HEK293 (cell line): ENCODE data around the gene RPP25L.

Experiments
- CTCF ChIA-PET: fragments of 350-600 bp; formaldehyde crosslinking; extraction: SDS; loops from one replicate; lab custom pipeline; 2021; ENCODE audit warnings: antibody characterized with exemption; lab: Yijun Ruan, JAX
- POLR2A ChIA-PET: fragments of 300-600 bp; formaldehyde crosslinking; extraction: SDS; loops from one replicate; lab custom pipeline; 2020; ENCODE audit warnings: antibody characterized with exemption, inconsistent platforms; lab: Yijun Ruan, JAX
- H3K27ac ChIP-seq: fragments of 200-500 bp; sonication (Bioruptor generic); 2 replicates; pipeline ENCODE4 v1.5.1; 2014; ENCODE audit warnings: low read depth, low read length, control low read depth, inconsistent platforms; ENCODE audit errors: extremely low read depth
- H3K36me3 ChIP-seq, 2 experiments: fragments of 200-500 bp in 1 of 2; sonication (Bioruptor generic) in 1 of 2; 1 replicate in 1 of 2; 2 replicates in 1 of 2; pipeline ENCODE4 v1.5.1; 2014 to 2017; ENCODE audit warnings: inconsistent platforms in 2 of 2, low read length in 2 of 2; ENCODE audit not compliant: control insufficient read depth in 2 of 2, insufficient read depth in 1 of 2
- H3K4me1 ChIP-seq: fragments of 200-500 bp; sonication (Bioruptor generic); 2 replicates; pipeline ENCODE4 v1.5.1; 2014; ENCODE audit warnings: mild to moderate bottlenecking, low read length, inconsistent platforms; ENCODE audit not compliant: control insufficient read depth, insufficient read depth
- H3K4me3 ChIP-seq: 2 replicates; pipeline ENCODE4 v1.5.1; 2011; ENCODE audit warnings: low read depth, mild to moderate bottlenecking, control low read depth, low read length, moderate library complexity
- H3K9me3 ChIP-seq: fragments of 200-500 bp; sonication (Bioruptor generic); 2 replicates; pipeline ENCODE4 v1.5.1; 2014; ENCODE audit warnings: low read depth, low read length, inconsistent platforms; ENCODE audit not compliant: control insufficient read depth, insufficient read depth
- KLF8 ChIP-seq: fragments of 450-650 bp; formaldehyde crosslinking; IDR thresholded peaks from 2 replicates; pipeline ENCODE4 v1.5.1; 2016; ENCODE audit warnings: missing biosample characterization, missing genetic modification characterization
- KLF9 ChIP-seq: fragments of 450-650 bp; formaldehyde crosslinking; IDR thresholded peaks from 2 replicates; pipeline ENCODE4 v1.5.1; 2016; ENCODE audit warnings: missing biosample characterization, missing genetic modification characterization, low read depth
- TCF7L2 ChIP-seq: IDR thresholded peaks from 2 replicates; pipeline ENCODE4 v1.6.1; 2011; ENCODE audit warnings: low read depth, mild to moderate bottlenecking, inconsistent platforms, low read length, moderate library complexity, borderline replicate concordance
- ZBTB21 ChIP-seq: fragments of 450-650 bp; formaldehyde crosslinking; IDR thresholded peaks from 2 replicates; pipeline ENCODE4 v1.5.1; 2017; ENCODE audit warnings: missing biosample characterization, missing genetic modification characterization
- ZNF175 ChIP-seq: fragments of 450-650 bp; formaldehyde crosslinking; IDR thresholded peaks from 2 replicates; pipeline ENCODE4 v1.5.1; 2016; ENCODE audit warnings: missing biosample characterization, missing genetic modification characterization
- ZNF211 ChIP-seq: fragments of 450-650 bp; formaldehyde crosslinking; IDR thresholded peaks from 2 replicates; pipeline ENCODE4 v1.5.1; 2016; ENCODE audit warnings: low read depth, missing biosample characterization, missing genetic modification characterization
- ZNF223 ChIP-seq: fragments of 450-650 bp; formaldehyde crosslinking; IDR thresholded peaks from 2 replicates; pipeline ENCODE4 v1.5.1; 2016; ENCODE audit warnings: missing biosample characterization, missing genetic modification characterization
- ZNF324 ChIP-seq: fragments of 450-650 bp; formaldehyde crosslinking; IDR thresholded peaks from 2 replicates; pipeline ENCODE4 v1.5.1; 2016; ENCODE audit warnings: missing biosample characterization, missing genetic modification characterization
- ZNF335 ChIP-seq: fragments of 450-650 bp; formaldehyde crosslinking; conservative IDR thresholded peaks from 2 replicates; pipeline ENCODE4 v1.5.1; 2016; ENCODE audit warnings: missing biosample characterization, missing genetic modification characterization
- ZNF366 ChIP-seq: fragments of 450-650 bp; formaldehyde crosslinking; conservative IDR thresholded peaks from 2 replicates; pipeline ENCODE4 v1.5.1; 2016; ENCODE audit warnings: missing biosample characterization, missing genetic modification characterization
- ZNF404 ChIP-seq: fragments of 450-650 bp; formaldehyde crosslinking; IDR thresholded peaks from 2 replicates; pipeline ENCODE4 v1.5.1; 2017; ENCODE audit warnings: missing biosample characterization, missing genetic modification characterization
- ZNF521 ChIP-seq: fragments of 450-650 bp; formaldehyde crosslinking; IDR thresholded peaks from 2 replicates; pipeline ENCODE4 v1.5.1; 2017; ENCODE audit warnings: missing biosample characterization, mild to moderate bottlenecking, missing genetic modification characterization
- ZNF529 ChIP-seq: fragments of 450-650 bp; formaldehyde crosslinking; IDR thresholded peaks from 2 replicates; pipeline ENCODE4 v1.5.1; 2017; ENCODE audit warnings: missing genetic modification characterization, missing biosample characterization; ENCODE audit not compliant: insufficient replicate concordance
- ZNF549 ChIP-seq: fragments of 450-650 bp; IDR thresholded peaks from 2 replicates; pipeline ENCODE4 v1.5.1; 2018; ENCODE audit warnings: missing biosample characterization, missing genetic modification characterization, mild to moderate bottlenecking, inconsistent platforms, moderate library complexity
- ZNF560 ChIP-seq: fragments of 450-650 bp; formaldehyde crosslinking; IDR thresholded peaks from 2 replicates; pipeline ENCODE4 v1.5.1; 2017; ENCODE audit warnings: missing biosample characterization, missing genetic modification characterization, borderline replicate concordance
- ZNF600 ChIP-seq: fragments of 450-650 bp; formaldehyde crosslinking; IDR thresholded peaks from 2 replicates; pipeline ENCODE4 v1.5.1; 2016; ENCODE audit warnings: missing biosample characterization, missing genetic modification characterization
- ZNF629 ChIP-seq: fragments of 450-650 bp; formaldehyde crosslinking; IDR thresholded peaks from 2 replicates; pipeline ENCODE4 v1.5.1; 2017; ENCODE audit warnings: missing biosample characterization, missing genetic modification characterization
- ZNF791 ChIP-seq: fragments of 450-650 bp; formaldehyde crosslinking; IDR thresholded peaks from 2 replicates; pipeline ENCODE4 v1.5.1; 2016; ENCODE audit warnings: missing biosample characterization, missing genetic modification characterization
- TF ChIP-seq, protein P1 (sequence below): IDR thresholded peaks from 2 replicates; pipeline ENCODE4 v1.6.1; 2011; ENCODE audit warnings: mild to moderate bottlenecking, low read depth, low read length, borderline replicate concordance
- TF ChIP-seq, protein P2 (sequence below): fragments of 450-650 bp; formaldehyde crosslinking; IDR thresholded peaks from 2 replicates; pipeline ENCODE4 v1.5.1; 2017; ENCODE audit warnings: missing biosample characterization, missing genetic modification characterization
- TF ChIP-seq, protein P3 (sequence below): fragments of 450-650 bp; formaldehyde crosslinking; IDR thresholded peaks from 2 replicates; pipeline ENCODE4 v1.5.1; 2016; ENCODE audit warnings: missing biosample characterization, missing genetic modification characterization

The RPP25L gene

DNA sequence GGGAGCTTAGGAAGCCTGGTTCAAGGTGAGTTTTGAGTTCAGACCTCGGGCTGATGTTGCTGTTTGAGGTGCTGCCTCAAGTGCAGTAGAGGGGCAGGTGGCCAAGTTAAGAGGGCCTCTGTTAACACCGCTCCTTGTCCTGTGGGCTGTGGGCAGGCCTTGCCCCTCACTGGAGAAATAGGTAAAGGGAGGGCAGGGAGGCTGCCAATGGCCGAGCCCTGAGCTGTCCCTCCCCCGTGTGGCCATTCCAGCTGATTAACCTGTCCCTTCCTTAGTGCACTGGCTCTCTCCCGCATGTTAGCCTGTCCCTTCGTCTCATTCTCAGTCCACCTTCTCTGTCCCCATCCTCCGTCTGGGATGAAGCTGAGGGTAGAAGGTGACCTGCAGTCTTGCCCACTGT is 43.8 kb downstream of the RPP25L start (continued):
- no peak for TF ChIP-seq ZNF560
- no peak for TF ChIP-seq ZNF366 (tag by site-specific recombination)
- TF ChIP-seq ZNF211 (tag by site-specific recombination) = no peak
- TF ChIP-seq, all 188 proteins: peak for 0

DNA sequence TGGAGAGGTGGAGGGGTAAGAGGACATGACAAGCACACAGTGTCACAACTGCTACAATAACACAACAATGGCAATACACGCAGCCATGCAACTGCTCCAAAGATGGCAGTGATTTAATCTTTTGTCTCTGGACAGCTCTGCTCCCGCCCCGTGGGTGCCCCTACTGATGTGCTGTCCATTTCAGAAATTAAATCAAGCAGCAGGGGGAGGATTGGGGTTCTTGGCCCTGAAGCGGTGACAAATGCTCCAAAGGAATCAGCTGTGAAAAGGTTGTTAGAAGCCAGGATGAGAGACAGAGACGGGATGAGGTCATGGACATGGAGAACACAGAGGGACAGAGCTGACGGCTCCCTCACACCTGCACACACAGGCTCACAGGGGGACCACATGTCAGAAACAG is 44.9 kb downstream of the RPP25L start:
- TF ChIP-seq ZNF791 (tag by site-specific recombination) (no peak), ZNF223 (tag by site-specific recombination) (no peak), ZNF600 (no peak)
- TF ChIP-seq, protein P1, sequence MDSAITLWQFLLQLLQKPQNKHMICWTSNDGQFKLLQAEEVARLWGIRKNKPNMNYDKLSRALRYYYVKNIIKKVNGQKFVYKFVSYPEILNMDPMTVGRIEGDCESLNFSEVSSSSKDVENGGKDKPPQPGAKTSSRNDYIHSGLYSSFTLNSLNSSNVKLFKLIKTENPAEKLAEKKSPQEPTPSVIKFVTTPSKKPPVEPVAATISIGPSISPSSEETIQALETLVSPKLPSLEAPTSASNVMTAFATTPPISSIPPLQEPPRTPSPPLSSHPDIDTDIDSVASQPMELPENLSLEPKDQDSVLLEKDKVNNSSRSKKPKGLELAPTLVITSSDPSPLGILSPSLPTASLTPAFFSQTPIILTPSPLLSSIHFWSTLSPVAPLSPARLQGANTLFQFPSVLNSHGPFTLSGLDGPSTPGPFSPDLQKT = no peak
- CTCF ChIA-PET = interaction anchor here (1.0 kb wide), 1 partner anchor 9 kb away, joined by 3 read pairs; no protein-coding TSS in a partner anchor

DNA sequence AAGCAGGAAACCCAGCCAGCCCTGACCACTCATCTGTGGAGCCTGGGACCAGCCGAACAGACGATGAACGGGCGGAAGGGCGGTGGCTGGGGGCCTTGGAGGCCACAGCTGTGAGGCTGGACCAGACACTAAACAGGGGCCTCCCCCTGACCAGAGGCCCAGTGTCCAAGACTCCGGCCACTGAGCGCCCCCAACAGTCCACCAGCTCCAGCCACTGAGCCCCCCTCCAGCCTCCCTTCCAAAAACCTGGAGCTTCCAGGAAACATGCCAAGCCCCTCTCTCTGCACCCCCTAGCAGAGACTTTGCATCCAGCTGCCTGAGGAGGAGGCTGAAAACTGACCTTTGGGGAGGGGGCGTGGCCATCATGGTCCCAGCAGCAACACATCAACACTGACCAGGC is 45.6 kb downstream of the RPP25L start:
- Histone ChIP-seq H3K36me3 (no peaks in the 10 kb centered on the region), H3K27ac (no peak overlapping the region), H3K4me1 (no peaks in the 10 kb centered on the region), H3K4me3 (no peak overlapping the region), H3K9me3 (no peaks in the 10 kb centered on the region)
- POLR2A ChIA-PET = no interaction called here
- CTCF ChIA-PET = interaction anchor here (0.7 to 1.0 kb wide), 2 partner anchors 10 to 14 kb away, joined by 3 read pairs; no protein-coding TSS in a partner anchor
- TF ChIP-seq ZNF549 (tag by site-specific recombination) (no peak), KLF9 (tag by site-specific recombination) (0 out of 2 replicates have a peak, but pooled peaks have one; percentile 30)
- TF ChIP-seq, protein P2, sequence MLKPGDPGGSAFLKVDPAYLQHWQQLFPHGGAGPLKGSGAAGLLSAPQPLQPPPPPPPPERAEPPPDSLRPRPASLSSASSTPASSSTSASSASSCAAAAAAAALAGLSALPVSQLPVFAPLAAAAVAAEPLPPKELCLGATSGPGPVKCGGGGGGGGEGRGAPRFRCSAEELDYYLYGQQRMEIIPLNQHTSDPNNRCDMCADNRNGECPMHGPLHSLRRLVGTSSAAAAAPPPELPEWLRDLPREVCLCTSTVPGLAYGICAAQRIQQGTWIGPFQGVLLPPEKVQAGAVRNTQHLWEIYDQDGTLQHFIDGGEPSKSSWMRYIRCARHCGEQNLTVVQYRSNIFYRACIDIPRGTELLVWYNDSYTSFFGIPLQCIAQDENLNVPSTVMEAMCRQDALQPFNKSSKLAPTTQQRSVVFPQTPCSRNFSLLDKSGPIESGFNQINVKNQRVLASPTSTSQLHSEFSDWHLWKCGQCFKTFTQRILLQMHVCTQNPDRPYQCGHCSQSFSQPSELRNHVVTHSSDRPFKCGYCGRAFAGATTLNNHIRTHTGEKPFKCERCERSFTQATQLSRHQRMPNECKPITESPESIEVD = no peak

More for the DNA sequence above, 44.9 kb downstream of the RPP25L start:
- Histone ChIP-seq H3K4me1 (no peaks in the 10 kb centered on the region), H3K9me3 (no peaks in the 10 kb centered on the region), H3K27ac (no peak overlapping the region), H3K4me3 (no peak overlapping the region), H3K36me3 (no peaks in the 10 kb centered on the region)
- POLR2A ChIA-PET = no interaction called here

DNA sequence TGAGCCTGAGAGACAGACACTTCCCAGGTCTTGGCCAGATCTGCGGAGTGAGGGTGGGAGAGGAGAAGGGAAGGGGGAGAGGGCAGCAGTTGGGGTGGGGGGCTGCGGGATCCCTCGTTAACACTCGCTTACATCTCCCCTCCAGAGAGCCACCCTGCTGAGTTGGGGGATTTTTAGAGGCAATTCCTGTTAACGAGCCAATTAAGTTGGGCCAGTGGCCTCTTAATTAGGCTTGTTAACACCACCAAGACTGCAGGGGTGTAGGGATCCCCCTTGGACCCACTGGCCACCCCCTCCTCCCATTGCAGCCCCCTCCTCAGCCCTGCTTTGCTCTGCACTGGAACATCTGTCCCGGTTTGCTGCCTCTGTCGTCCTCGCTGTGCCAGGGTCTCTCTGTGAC is 46.0 kb downstream of the RPP25L start:
- CTCF ChIA-PET = no interaction called here
- H3K4me3 ChIP-seq = no peak overlapping the region
- no peak overlapping the region for H3K27ac ChIP-seq
- POLR2A ChIA-PET = no interaction called here
- H3K36me3 ChIP-seq = no peaks in the 10 kb centered on the region
- no peaks in the 10 kb centered on the region for H3K9me3 ChIP-seq
- H3K4me1 ChIP-seq = no peaks in the 10 kb centered on the region
- TF ChIP-seq ZNF404 (no peak), ZNF529 (tag by site-specific recombination) (no peak), ZNF211 (tag by site-specific recombination) (no peak), ZNF521 (tag by site-specific recombination) (no peak), ZNF175 (tag by site-specific recombination) (no peak), TCF7L2 (no peak), ZNF335 (tag by site-specific recombination) (no peak), ZNF629 (tag by site-specific recombination) (no peak), ZNF324 (tag by site-specific recombination) (no peak), ZBTB21 (no peak), KLF8 (tag by site-specific recombination) (no peak)
- TF ChIP-seq, protein P3, sequence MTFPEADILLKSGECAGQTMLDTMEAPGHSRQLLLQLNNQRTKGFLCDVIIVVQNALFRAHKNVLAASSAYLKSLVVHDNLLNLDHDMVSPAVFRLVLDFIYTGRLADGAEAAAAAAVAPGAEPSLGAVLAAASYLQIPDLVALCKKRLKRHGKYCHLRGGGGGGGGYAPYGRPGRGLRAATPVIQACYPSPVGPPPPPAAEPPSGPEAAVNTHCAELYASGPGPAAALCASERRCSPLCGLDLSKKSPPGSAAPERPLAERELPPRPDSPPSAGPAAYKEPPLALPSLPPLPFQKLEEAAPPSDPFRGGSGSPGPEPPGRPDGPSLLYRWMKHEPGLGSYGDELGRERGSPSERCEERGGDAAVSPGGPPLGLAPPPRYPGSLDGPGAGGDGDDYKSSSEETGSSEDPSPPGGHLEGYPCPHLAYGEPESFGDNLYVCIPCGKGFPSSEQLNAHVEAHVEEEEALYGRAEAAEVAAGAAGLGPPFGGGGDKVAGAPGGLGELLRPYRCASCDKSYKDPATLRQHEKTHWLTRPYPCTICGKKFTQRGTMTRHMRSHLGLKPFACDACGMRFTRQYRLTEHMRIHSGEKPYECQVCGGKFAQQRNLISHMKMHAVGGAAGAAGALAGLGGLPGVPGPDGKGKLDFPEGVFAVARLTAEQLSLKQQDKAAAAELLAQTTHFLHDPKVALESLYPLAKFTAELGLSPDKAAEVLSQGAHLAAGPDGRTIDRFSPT (tag by site-specific recombination) = no peak
- TF ChIP-seq, all 188 proteins: peak for 0
